ENCODE results near the gene GRAMD4.
"Not testable (repeated sequence)": the region's sequence is repeated elsewhere in the genome, so short reads cannot be mapped to it uniquely, and the experiment has no call there.

Gene GRAMD4

DNA sequence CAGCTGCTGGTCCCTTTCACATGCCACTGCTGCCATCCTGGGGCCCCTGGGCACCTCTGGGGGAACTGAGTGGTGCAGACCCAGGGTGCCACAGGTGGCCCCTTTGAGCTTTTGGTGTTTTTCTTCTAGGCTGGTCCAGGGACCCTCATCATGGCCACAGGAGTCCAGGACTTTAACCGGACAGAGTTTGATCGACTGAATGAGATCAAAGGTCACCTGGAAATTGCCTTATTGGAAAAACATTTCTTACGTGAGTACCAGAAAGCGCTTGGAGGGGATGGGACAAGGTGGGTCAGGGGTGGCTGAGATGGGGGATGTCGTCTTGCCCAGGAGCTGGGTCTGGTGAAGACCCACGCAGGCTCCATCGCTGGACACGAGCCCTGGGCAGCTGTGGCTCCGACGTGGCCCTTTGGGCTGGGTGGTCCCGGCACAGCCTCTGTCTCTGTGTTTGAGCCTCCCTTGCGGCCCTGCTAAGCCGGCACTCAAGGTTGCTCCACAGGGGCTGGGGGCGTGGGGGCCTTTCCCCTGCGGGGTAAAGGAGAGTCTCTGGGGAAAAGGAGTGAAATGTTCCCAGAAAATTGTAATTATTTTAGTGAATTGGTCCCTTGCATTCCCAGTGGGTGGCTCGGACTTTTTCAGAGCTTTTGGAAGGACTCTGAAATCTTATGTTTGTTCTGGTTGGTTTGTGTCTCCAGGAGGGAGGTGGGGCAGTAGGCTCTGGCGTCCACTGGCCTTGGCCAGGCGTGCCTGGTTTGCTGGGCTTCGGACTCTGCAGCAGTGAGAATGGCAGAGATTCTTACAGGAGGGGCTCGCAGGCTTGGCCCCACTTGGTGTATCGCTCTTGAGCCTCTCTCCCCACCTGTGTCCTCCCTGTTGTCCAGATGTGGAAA, 17.8 kb downstream of the GRAMD4 start:
- no peak for DNase-seq (ENCODE audit: low read depth)

- DNase-seq (ENCODE audit: low read depth) = no peak
Observed at GRCh38 chr22:46638601-46639431, 18.6 kb downstream of the GRAMD4 start.

DNA sequence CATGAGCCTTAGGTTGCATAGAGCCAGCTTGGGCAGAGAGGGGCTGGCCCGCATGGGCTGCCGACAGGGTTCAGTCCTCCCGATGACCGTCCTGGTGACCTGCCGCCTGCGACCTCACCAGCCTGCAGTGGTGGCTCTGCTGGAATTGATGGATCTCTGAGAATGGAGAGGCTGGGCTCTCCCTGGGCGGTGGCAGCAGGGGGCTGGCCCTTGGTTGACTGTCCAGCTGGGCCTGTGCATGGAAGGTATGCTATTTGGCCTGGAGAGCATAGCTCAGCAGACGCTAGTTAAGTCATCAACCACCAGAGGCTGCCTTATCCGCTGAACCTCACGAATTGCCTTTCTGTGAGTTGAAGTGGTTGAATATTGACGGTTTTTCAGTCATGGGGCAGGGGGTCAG, 19.7 kb downstream of the GRAMD4 start:
- no peak for DNase-seq (ENCODE audit: low read depth)

DNA sequence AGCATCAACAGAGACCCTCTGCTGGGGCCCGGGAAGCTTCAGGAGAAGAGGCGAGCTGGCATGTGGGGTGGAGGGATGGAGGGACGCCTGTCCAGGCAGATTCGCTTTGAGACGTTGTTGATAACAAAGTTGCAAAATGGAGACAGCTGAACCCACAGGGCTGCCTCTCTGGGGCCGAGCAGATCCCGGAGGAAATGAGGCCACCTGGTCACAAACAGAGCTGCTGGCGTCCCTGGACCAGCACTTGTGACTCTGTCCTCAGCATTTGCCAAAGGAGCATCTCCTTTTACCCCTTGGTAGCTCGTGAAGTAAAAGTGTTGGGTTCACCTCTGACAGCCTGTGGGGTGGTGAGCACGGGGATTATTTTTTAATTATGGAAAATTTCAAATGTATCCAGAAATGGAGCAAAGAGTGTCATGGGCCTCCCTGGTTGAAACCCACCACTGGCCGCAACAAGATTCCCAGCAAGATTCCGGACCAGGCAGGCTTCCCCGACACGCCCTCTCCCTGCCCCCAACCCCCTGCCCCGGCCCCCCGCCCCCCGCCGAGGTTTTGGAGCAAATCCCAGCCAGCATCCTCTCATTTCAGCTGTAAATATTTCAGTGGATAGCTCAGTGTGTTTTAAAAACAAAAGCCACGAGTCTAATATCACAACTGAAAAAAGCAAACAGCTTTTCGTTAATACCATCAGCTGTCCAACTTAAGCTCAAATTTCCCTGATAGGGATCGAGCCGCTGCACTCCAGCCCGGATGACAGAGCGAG, 20.3 kb downstream of the GRAMD4 start:
- DNase-seq (ENCODE audit: low read depth) = no peak

- no peak for DNase-seq (ENCODE audit: low read depth)
Observed at GRCh38 chr22:46641811-46642266, 21.7 kb downstream of the GRAMD4 start.

DNA sequence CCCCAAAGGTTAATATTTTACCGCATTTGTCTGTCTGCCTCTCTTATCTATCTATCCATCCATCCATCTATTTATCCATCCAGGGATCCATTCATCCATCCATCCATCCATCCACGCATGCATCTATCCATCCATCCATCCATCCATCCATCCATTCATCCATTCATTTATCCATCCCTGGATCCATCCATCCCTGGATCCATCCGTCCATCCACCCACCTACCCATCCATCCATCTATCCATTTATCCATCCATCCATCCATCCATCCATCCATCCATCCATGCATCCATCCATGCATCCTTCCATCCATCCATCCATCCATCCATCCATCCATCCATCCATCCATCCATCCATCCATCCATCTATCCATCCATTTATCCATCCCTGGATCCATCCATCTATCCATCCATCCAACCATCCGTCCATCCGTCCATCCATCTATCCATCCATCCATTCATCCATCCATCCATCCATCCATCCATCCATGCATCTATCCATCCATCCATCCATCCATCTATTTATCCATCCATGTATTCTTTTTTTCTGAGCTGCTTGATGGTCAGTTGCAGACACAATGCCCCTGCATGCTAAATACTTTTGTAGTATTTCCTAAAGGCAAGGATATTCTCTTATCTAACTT, 22.8 kb downstream of the GRAMD4 start:
- DNase-seq (ENCODE audit: low read depth) = not testable (repeated sequence)

DNA sequence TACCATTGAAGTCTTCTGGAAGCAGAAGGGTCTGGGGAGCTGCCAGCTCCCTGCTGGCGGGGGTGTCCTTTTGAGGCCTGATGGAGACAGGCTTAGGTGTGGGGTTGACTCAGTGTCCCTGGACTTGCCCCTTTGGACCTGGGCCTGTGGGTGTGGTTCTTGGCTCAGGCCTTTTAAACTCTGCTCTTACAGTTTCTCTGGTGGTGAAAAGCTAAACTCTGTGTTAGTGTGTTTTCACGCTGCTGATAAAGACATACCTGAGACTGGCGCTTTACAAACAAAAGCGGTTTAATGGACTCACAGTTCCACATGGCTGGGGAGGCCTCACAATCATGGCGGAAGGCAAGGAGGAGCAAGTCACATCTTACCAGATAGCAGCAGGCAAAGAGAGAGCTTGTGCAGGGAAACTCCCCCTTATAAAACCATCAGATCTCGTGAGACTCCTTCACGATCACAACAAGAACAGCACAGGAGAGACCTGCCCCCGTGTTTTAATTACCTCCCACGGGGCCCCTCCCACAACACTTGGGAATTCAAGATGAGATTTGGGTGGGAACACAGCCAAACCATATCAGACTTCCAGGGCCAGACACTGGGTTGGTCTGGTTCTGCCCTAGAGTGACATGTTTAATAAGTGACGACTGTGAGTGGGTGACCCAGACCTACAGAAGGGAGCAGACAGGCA, 26.5 kb downstream of the GRAMD4 start:
- no peak for DNase-seq (ENCODE audit: low read depth)

DNA sequence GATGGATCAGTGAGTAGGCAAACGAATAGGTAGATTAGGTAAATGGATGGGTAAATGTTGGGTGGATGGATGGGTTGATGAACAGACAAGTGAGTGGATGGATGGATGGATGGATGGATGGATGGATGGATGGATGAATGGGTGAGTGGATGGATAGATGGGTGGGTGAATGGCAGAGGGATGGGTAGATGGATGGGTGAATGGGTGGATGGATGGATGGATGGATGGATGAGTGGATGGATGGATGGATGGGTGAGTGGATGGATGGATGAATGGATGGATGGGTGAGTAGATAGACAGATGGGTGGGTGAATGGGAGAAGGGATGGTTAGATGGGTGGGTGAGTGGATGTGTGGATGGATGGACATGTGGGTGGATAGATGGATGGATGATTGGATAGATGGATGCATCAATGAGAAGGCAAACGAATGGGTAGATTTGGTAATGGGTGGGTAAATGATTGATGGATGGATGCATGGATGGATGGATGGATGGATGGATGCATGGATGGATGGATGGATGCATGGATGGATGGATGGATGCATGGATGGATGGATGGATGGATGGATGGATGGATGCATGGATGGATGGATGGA, 28.1 kb downstream of the GRAMD4 start:
- DNase-seq (ENCODE audit: low read depth) = not testable (repeated sequence)

- no peak for DNase-seq (ENCODE audit: low read depth)
Observed at GRCh38 chr22:46649141-46650077, 29.2 kb downstream of the GRAMD4 start.

DNA sequence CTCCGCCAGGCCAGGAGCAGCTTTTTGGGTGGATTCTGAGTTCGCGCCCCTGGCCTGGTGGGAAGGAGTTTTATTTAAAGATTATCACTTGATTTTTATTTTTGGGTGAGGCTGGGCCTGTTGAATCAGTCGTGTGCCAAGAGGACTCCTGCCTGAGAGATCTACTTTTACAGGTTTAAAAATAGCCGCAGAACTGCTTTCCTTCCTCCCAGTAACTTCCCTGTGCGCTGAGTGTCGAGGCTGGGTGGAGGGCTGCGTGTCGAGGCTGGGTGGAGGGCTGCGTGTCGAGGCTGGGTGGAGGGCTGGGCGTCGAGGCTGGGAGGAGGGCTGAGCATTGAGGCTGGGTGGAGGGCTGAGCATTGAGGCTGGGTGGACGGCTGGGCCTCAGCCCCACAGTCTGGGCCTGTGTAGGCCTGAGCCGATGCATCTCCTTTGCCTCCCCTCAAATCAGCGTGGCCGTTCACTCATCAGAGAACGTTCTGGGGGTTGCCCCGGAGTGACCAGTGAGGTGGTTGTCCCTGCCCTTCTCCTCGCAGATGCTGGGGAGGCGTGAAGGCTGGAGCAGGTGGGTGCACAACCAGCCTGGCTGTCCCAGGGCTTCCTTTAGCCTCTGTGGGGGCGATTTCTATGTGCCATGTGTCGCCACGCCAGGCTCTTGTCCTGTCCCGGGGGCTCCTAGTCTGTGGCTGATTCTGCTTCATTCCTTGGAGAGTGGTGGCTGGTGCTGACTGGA, 30.1 kb downstream of the GRAMD4 start:
- DNase-seq (ENCODE audit: low read depth) = no peak

DNA sequence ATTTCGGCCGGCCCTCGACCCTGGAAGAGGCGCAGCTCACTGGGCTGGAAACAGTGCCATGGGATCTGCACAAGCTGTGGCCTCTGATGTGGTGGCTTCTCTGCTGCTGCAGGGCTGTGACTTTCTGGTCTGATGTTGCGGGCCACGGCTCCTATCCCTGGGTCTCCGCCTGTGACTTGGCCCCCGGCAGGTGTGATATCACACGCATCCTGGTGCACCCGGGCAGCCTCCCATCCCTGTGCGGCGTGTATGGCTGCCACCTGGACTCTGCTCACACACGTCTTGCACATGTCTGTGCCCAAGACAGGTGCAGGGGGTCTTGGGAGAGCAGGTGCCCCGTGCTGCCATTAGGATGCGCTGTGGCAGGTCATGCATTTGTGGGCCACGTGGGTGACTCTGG, 31.1 kb downstream of the GRAMD4 start:
- no peak for DNase-seq (ENCODE audit: low read depth)

DNA sequence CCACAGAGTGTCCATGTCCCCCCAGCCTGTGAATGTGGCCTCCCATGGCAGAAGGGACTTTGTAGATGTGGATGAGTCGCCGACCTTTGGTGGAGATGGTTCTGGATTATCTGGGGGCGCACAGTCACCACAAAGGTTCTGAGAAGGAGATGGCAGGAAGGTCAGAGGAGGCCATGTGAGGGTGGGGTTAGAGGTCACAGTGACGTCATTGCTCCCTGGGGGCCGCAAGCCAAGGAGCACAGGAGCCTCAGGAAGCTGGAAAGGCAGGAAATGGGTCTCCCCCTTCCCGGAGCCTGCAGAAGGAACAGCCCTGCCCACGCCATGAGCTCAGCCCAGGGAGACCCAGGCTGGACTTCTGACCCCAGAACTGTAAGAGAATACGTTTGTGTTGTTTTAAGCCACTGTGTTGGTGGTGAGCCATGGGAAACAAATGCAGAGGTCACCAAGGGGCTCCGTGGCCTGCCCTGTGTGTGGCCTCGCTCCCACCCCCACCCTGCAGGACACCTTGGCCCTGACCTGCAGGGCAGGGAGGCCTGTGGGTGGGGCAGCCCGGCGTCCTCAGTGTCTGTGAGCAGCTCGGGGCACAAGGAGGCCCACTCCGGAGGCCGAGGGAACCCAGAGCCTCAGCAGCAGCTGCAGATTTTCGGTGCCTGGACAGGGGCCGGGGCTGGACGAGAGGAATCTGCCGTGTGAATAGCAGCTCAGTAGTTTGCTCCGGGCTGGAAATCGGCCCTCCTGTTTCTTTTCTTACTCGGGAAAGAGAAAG, 32.1 kb downstream of the GRAMD4 start:
- DNase-seq (ENCODE audit: low read depth) = no peak

- no peak for DNase-seq (ENCODE audit: low read depth)
Observed at GRCh38 chr22:46652847-46653331, 32.7 kb downstream of the GRAMD4 start.

- no peak for DNase-seq (ENCODE audit: low read depth)
Observed at GRCh38 chr22:46653596-46653995, 33.4 kb downstream of the GRAMD4 start.

DNA sequence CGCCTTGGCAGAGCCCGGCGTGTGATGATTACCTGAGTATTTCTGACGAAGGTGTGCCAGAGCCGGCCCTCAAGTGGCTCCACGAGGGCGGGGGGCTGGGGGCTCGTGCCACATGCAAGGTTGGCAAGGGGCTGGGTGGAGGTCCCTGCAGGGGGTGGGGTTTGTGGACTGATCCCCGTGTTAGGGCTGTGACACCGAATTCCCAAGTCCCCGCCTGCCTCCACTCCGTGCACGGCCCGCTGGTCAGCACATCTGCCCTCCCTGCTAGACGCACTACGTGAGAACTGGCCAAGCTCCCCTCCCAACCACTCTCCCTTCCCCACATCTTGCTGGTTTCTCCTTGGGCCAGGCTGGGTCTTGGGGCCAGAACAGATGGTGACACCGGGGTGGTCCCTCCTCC, 34.2 kb downstream of the GRAMD4 start:
- DNase-seq (ENCODE audit: low read depth) = no peak

DNA sequence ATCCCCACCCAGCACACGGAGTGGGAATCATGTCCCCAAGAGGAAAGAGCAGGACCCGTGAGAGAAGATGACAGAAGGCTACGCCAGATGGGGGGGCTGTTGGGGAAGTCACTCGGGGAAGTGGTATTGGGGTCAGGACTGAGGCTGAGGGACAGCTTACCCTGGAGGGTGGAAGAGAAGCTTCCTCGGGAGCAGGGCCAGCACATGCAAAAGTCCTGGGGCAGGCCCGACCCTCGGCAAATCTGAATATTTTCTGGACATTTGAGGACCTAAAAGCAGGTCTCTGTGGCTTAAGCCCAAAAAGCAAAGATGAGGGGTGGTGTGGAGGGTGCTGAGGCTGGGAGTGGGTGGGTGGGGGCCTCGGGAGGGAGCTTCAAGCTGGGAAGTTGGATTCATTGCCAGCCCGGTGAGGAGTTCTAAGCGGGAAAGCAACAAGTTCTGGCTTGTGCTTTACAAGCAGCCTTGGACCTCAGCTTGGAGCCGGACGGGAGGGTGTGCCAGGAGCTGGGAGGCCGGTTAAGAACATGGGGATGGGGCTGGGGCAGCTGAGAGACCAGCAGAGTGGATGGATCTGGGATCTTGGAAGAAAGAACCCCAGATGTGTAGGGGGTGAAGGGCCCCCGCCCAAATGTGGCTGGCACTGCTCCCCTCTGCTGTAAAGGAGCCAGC, 34.9 kb downstream of the GRAMD4 start:
- no peak for DNase-seq (ENCODE audit: low read depth)

- no peak for DNase-seq (ENCODE audit: low read depth)
Observed at GRCh38 chr22:46655861-46656608, 35.8 kb downstream of the GRAMD4 start.

Measured in activated T-helper 9 cell treated with anti-CD3 and anti-CD28 coated beads, Interleukin-2, amount 50 U/mL, for 16 hours (primary cell).